ENCODE measurements around the gene PRKCH.

The PRKCH gene

DNA sequence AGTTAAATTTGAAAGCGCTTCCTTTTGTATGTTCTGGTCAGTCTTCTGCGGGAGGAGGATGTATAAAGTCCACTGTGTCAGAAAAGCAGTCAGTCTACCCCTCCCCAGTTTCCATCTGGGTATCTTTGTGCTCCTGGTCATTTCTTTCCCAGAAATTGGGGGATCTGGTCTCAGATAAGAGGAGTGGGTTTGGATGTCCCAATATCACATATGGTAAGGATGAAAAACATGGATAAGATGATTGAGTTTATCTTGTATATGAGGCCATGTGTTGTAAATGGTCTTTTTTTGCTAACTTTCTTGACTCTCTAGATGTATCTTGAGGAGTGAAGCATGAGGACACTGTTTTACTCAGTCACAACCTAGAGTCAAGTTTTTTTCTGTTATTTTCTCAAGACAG lies 187.1 kb downstream of the PRKCH start:
- Histone ChIP-seq H3K23ac (ENCODE audit: low read length in 2 of 2) (no peak overlapping the region), H3K18ac (ENCODE audit: low read depth in 1 of 2, low read length in 2 of 2) (no peak overlapping the region), H3K9ac (ENCODE audit: low read length) (no peak overlapping the region), H3K9me3 (ENCODE audit: control insufficient read depth, low read length) (no peaks in the 10 kb centered on the region), H3K27me3 (ENCODE audit: control insufficient read depth in 1 of 2, insufficient read depth in 1 of 2, low read length in 2 of 2) (no peaks in the 10 kb centered on the region), H3K4me2 (ENCODE audit: low read length, poor library complexity, severe bottlenecking) (no peak overlapping the region), H3K4me1 (ENCODE audit: control insufficient read depth, insufficient read depth, low read depth, low read length) (peaks cover 6% of the 10 kb centered on the region), H3K36me3 (ENCODE audit: control insufficient read depth in 1 of 2, insufficient read depth in 2 of 2, low read depth in 1 of 2, low read length in 2 of 2) (no peaks in the 10 kb centered on the region), H3K4me3 (ENCODE audit: insufficient read depth in 1 of 2, low read depth in 1 of 2, low read length in 2 of 2) (no peak overlapping the region), H2BK12ac (ENCODE audit: low read length in 2 of 2) (no peak overlapping the region), H3K4ac (ENCODE audit: low read depth in 1 of 2, low read length in 2 of 2) (no peak overlapping the region), H2AK5ac (ENCODE audit: low read length, severe bottlenecking) (no peak overlapping the region), H3K14ac (ENCODE audit: low read length in 2 of 2) (no peak overlapping the region), H2AFZ (ENCODE audit: low read depth, low read length) (no peak overlapping the region), H2BK15ac (ENCODE audit: low read depth, poor library complexity, severe bottlenecking) (no peak overlapping the region), H4K91ac (ENCODE audit: low read length) (no peak overlapping the region), H4K8ac (ENCODE audit: low read length) (no peak overlapping the region), H2BK5ac (ENCODE audit: low read depth, low read length, poor library complexity, severe bottlenecking) (no peak overlapping the region), H3K27ac (ENCODE audit: low read length, poor library complexity, severe bottlenecking) (no peak overlapping the region), H2BK120ac (ENCODE audit: low read depth, low read length) (no peak overlapping the region), H3K79me1 (replicated peaks; ENCODE audit: low read length, poor library complexity, severe bottlenecking) (no peaks in the 10 kb centered on the region)
- DNase-seq: no peak
- 47% methylated on average over 2 of the region's 2 CpGs for WGBS

- Histone ChIP-seq H3K14ac (ENCODE audit: low read length in 2 of 2) (no peak overlapping the region), H3K4me1 (ENCODE audit: control insufficient read depth, insufficient read depth, low read depth, low read length) (peaks cover 9% of the 10 kb centered on the region), H3K4me2 (ENCODE audit: low read length, poor library complexity, severe bottlenecking) (no peak overlapping the region), H3K4me3 (ENCODE audit: insufficient read depth in 1 of 2, low read depth in 1 of 2, low read length in 2 of 2) (no peak overlapping the region), H2AK5ac (ENCODE audit: low read length, severe bottlenecking) (peak overlapping the region; percentile 23), H2BK15ac (ENCODE audit: low read depth, poor library complexity, severe bottlenecking) (peak overlapping the region; percentile 29), H2AFZ (ENCODE audit: low read depth, low read length) (no peak overlapping the region), H3K27me3 (ENCODE audit: control insufficient read depth in 1 of 2, insufficient read depth in 1 of 2, low read length in 2 of 2) (no peaks in the 10 kb centered on the region), H3K79me1 (replicated peaks; ENCODE audit: low read length, poor library complexity, severe bottlenecking) (no peaks in the 10 kb centered on the region), H2BK5ac (ENCODE audit: low read depth, low read length, poor library complexity, severe bottlenecking) (no peak overlapping the region), H3K4ac (ENCODE audit: low read depth in 1 of 2, low read length in 2 of 2) (no peak overlapping the region), H3K23ac (ENCODE audit: low read length in 2 of 2) (no peak overlapping the region), H2BK120ac (ENCODE audit: low read depth, low read length) (no peak overlapping the region), H3K9me3 (ENCODE audit: control insufficient read depth, low read length) (no peaks in the 10 kb centered on the region), H2BK12ac (ENCODE audit: low read length in 2 of 2) (peak overlapping the region; percentile 18 to 33), H3K18ac (ENCODE audit: low read depth in 1 of 2, low read length in 2 of 2) (no peak overlapping the region), H4K91ac (ENCODE audit: low read length) (peak overlapping the region; percentile 5), H3K9ac (ENCODE audit: low read length) (peak overlapping the region; percentile 83), H3K36me3 (ENCODE audit: control insufficient read depth in 1 of 2, insufficient read depth in 2 of 2, low read depth in 1 of 2, low read length in 2 of 2) (no peaks in the 10 kb centered on the region), H3K27ac (ENCODE audit: low read length, poor library complexity, severe bottlenecking) (no peak overlapping the region), H4K8ac (ENCODE audit: low read length) (peak overlapping the region; percentile 10)
- DNase-seq: no peak
- 95% methylated on average over 5 of the region's 6 CpGs for WGBS
Measured at GRCh38 chr14:61510736-61511557, 189.6 kb downstream of the PRKCH start.

GRCh38 chr14:61511558-61511948 lies 190.2 kb downstream of the PRKCH start:
- WGBS: 72% methylated on average over 6 of the region's 6 CpGs
- H2BK15ac ChIP-seq (ENCODE audit: low read depth, poor library complexity, severe bottlenecking): peak overlapping the region; percentile 29
- no peaks in the 10 kb centered on the region for H3K36me3 ChIP-seq (ENCODE audit: control insufficient read depth in 1 of 2, insufficient read depth in 2 of 2, low read depth in 1 of 2, low read length in 2 of 2)
- H2AK5ac ChIP-seq (ENCODE audit: low read length, severe bottlenecking): no peak overlapping the region
- H3K4me3 ChIP-seq (ENCODE audit: insufficient read depth in 1 of 2, low read depth in 1 of 2, low read length in 2 of 2): no peak overlapping the region
- H3K9me3 ChIP-seq (ENCODE audit: control insufficient read depth, low read length): no peaks in the 10 kb centered on the region
- peak overlapping the region; percentile 83 for H3K9ac ChIP-seq (ENCODE audit: low read length)
- no peak overlapping the region for H3K4ac ChIP-seq (ENCODE audit: low read depth in 1 of 2, low read length in 2 of 2)
- no peak overlapping the region for H2AFZ ChIP-seq (ENCODE audit: low read depth, low read length)
- H3K27me3 ChIP-seq (ENCODE audit: control insufficient read depth in 1 of 2, insufficient read depth in 1 of 2, low read length in 2 of 2): no peaks in the 10 kb centered on the region
- no peak overlapping the region for H2BK120ac ChIP-seq (ENCODE audit: low read depth, low read length)
- H3K4me2 ChIP-seq (ENCODE audit: low read length, poor library complexity, severe bottlenecking): no peak overlapping the region
- H4K8ac ChIP-seq (ENCODE audit: low read length): peak overlapping the region; percentile 10
- H2BK5ac ChIP-seq (ENCODE audit: low read depth, low read length, poor library complexity, severe bottlenecking): no peak overlapping the region
- no peak overlapping the region for H3K23ac ChIP-seq (ENCODE audit: low read length in 2 of 2)
- H3K79me1 ChIP-seq (replicated peaks; ENCODE audit: low read length, poor library complexity, severe bottlenecking): no peaks in the 10 kb centered on the region
- H3K4me1 ChIP-seq (ENCODE audit: control insufficient read depth, insufficient read depth, low read depth, low read length): peaks cover 7% of the 10 kb centered on the region
- H3K18ac ChIP-seq (ENCODE audit: low read depth in 1 of 2, low read length in 2 of 2): no peak overlapping the region
- H3K14ac ChIP-seq (ENCODE audit: low read length in 2 of 2): no peak overlapping the region
- no peak overlapping the region for H3K27ac ChIP-seq (ENCODE audit: low read length, poor library complexity, severe bottlenecking)
- peak overlapping the region in 1 of 2 experiments; percentile 33 for H2BK12ac ChIP-seq (ENCODE audit: low read length in 2 of 2)
- no peak for DNase-seq
- H4K91ac ChIP-seq (ENCODE audit: low read length): peak overlapping the region; percentile 5

- H2BK15ac ChIP-seq (ENCODE audit: low read depth, poor library complexity, severe bottlenecking): no peak overlapping the region
- H4K8ac ChIP-seq (ENCODE audit: low read length): no peak overlapping the region
- H4K91ac ChIP-seq (ENCODE audit: low read length): no peak overlapping the region
- no peak overlapping the region for H2AK5ac ChIP-seq (ENCODE audit: low read length, severe bottlenecking)
- H3K4me3 ChIP-seq (ENCODE audit: insufficient read depth in 1 of 2, low read depth in 1 of 2, low read length in 2 of 2): no peak overlapping the region
- H3K4me1 ChIP-seq (ENCODE audit: control insufficient read depth, insufficient read depth, low read depth, low read length): peaks cover 8% of the 10 kb centered on the region
- H2BK120ac ChIP-seq (ENCODE audit: low read depth, low read length): no peak overlapping the region
- H3K79me1 ChIP-seq (replicated peaks; ENCODE audit: low read length, poor library complexity, severe bottlenecking): no peaks in the 10 kb centered on the region
- H3K4ac ChIP-seq (ENCODE audit: low read depth in 1 of 2, low read length in 2 of 2): no peak overlapping the region
- H3K27me3 ChIP-seq (ENCODE audit: control insufficient read depth in 1 of 2, insufficient read depth in 1 of 2, low read length in 2 of 2): no peaks in the 10 kb centered on the region
- H3K4me2 ChIP-seq (ENCODE audit: low read length, poor library complexity, severe bottlenecking): no peak overlapping the region
- H2AFZ ChIP-seq (ENCODE audit: low read depth, low read length): no peak overlapping the region
- H3K23ac ChIP-seq (ENCODE audit: low read length in 2 of 2): no peak overlapping the region
- H3K14ac ChIP-seq (ENCODE audit: low read length in 2 of 2): no peak overlapping the region
- no peak overlapping the region for H2BK5ac ChIP-seq (ENCODE audit: low read depth, low read length, poor library complexity, severe bottlenecking)
- H2BK12ac ChIP-seq (ENCODE audit: low read length in 2 of 2): no peak overlapping the region
- H3K18ac ChIP-seq (ENCODE audit: low read depth in 1 of 2, low read length in 2 of 2): no peak overlapping the region
- H3K9ac ChIP-seq (ENCODE audit: low read length): peak overlapping the region; percentile 83
- H3K9me3 ChIP-seq (ENCODE audit: control insufficient read depth, low read length): no peaks in the 10 kb centered on the region
- H3K36me3 ChIP-seq (ENCODE audit: control insufficient read depth in 1 of 2, insufficient read depth in 2 of 2, low read depth in 1 of 2, low read length in 2 of 2): no peaks in the 10 kb centered on the region
- H3K27ac ChIP-seq (ENCODE audit: low read length, poor library complexity, severe bottlenecking): no peak overlapping the region
- WGBS: 93% methylated on average over 2 of the region's 2 CpGs
- peak; percentile 74 for DNase-seq
Measured at GRCh38 chr14:61512026-61512834, 190.9 kb downstream of the PRKCH start.

Data from mesenchymal stem cell (in vitro differentiated cells and primary cell).